SK-MEL-5 (cell line): ENCODE measurements around the gene UBE2E1. TPM values are rescaled to one million over a fixed set of nuclear protein-coding genes. Genes with fewer than 3 reads are reported as not detected.

ENCODE experiments used
- DNase-seq: peaks from one replicate; pipeline ENCODE4 v3.0.0-alpha.2; 2016; ENCODE audit warnings: low read depth, low spot score
- in situ Hi-C: cut with HindIII; loops from 2 replicates; pipeline ENCODE4 v1.10.0; 2016; ENCODE audit warnings: low sequenced_read_pairs, high pct_unique_total_duplicates, low pct_unique_long_range_greater_than_20kb
- total RNA-seq: library from RNA; depleted of rRNA; stranded (reverse); fragments of >200 nt; shearing (Covaris generic); gene quantifications from 2 replicates; pipeline ENCODE4 v1.2.3, GENCODE V29; 2014

UBE2E1 gene
- total RNA-seq, 1 experiment from 2014 or later: 158 TPM

DNA sequence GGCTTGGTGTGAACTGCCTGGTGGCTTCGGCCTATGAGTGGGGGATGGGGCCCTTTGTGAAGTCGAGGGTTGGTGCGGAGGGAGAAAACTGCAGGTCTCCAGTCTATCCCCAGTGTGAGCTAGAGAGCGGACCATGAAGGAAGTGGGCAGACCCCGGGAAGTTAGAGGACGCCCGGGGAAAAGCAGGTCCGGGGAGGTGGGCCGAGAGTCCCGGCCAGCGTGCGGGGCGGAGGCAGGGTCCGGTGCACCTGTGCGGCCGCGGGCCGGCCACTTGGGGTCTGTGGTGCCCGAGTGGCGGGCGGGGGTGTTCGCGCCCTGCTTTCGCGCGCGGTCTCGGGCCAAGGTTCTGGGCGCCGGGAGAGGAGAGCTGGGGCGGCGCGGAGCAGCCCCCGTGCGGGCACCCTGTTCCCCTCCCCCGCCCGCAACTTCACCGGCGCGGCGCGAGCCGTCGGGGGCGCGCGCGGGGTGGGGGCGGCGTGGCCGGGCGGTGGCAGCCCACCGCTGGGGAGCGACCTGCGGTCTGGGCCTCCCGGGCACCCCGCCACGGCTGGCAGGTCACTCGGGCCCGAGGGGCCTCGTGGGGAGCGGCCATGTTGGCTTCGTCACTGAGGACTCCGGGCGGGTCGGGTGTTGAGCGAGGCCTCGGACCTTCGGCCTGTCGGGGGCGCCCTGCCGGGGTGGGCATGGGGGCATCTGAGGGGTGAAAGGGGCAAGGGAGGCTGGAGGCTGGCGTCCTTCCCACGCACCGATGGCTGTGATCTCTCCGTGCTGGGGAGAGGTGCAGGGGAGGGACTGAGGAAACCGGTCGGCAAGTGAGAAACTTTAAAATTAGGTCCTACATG is 4.8 kb downstream of the UBE2E1 start:
- in situ Hi-C loops: no loop called here
- DNase-seq: no peak

DNA sequence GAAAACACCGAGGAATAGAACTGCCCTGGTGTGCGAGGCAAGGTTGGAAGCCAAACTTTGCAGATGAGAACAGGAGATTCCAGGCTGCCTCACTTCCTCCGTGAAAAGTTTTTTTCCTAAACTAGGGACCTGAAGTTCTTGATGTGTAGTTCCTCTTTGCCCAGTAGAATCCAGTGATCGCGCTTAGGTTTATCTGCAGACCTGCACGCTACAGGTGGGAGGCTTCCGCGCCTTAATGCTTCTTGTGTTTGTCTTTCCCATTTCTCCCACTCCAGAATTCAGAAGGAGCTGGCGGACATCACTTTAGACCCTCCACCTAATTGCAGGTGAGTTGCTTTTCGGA is 5.4 kb downstream of the UBE2E1 start:
- DNase-seq: no peak
- in situ Hi-C loops: no loop called here

DNA sequence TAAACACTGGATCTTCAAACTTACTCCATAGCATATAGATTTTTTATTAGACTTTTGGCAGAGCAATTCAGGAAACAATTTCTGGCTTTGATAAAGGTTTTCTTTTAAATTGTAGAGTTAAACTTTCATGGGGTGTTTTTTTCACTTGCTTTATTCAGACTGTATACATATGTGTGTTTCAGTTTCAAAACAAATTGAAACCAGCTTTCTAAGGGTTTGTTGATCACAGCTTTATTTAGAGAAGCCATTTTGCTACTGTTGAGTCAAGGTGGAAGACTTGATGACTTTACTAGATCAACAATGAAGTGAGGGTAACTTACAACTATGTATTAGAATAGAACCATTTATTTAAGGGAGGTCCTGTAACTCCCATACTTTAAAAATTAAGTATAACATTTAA is 6.2 kb downstream of the UBE2E1 start:
- no peak for DNase-seq
- in situ Hi-C loops: no loop called here

DNA sequence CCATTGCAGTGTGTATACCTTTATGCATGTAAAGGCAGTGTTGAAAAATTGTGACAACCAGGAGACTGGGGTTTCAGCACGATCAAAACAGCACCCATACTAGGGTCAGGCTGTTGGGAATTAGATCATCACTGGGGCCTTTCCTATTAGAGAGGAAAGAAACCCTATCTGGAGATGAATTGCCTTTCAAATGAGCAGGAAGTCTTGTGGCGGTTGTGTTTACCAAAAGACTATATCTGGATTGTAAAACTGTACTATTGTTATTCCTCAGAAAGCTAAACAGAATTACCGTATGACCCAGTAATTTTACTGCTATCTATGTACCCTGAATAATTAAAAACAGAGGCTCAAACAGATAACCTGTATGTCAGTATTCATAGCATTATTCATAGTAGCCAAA is 10.1 kb downstream of the UBE2E1 start:
- in situ Hi-C loops: no loop called here
- DNase-seq: no peak

DNA sequence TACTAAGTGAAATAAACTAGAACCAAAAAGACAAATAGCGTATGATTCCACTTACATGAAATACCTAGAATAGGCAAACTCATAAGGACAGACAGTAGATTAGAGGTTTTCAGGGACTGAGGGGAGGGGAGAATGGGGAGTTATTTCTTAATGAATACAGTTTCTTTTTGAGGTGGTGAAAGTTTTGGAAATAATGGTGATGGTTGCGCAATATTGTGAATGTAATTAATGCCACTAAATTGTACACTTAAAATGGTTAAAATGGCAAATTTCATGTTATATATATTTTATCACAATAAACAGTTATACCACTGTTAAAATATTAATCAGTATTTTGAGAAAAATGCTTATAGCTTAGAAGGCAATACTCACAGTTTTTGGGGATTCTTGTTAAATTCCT is 11.0 kb downstream of the UBE2E1 start:
- DNase-seq: no peak
- in situ Hi-C loops: no loop called here

DNA sequence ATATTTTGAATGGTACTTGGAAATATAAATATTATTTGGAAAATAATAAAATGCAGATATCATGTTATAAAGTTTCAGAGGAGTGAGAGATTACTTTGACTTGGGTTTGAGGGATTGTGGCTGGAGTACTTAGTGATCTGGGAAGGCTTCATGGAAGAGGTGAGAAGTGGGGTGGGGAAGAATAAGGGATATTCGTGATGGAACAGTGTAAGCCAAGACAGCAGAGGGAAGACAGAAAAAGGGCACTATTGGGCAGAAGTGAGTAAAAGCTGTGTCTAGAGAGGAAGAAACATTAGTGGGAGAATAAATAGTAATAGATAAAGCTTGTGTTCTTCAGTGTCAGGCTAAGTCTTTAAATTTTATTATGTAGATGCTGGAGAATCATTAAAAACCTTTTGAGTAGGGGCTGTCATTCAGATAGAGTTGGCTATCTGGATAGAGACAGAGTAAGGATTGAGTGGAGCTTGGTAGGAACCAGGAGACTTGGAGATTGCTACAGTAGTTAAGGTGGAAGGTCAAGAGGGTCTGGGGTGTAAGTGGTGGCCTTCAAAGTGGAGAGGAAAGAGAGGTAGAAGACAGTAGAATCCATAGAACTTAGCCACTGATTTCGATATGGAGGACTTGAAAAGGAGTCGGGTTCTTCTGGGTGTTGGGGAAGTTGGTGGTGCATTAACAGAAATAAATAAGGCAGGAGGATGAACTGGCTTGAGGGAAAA is 11.9 kb downstream of the UBE2E1 start:
- in situ Hi-C loops: no loop called here
- DNase-seq: no peak

DNA sequence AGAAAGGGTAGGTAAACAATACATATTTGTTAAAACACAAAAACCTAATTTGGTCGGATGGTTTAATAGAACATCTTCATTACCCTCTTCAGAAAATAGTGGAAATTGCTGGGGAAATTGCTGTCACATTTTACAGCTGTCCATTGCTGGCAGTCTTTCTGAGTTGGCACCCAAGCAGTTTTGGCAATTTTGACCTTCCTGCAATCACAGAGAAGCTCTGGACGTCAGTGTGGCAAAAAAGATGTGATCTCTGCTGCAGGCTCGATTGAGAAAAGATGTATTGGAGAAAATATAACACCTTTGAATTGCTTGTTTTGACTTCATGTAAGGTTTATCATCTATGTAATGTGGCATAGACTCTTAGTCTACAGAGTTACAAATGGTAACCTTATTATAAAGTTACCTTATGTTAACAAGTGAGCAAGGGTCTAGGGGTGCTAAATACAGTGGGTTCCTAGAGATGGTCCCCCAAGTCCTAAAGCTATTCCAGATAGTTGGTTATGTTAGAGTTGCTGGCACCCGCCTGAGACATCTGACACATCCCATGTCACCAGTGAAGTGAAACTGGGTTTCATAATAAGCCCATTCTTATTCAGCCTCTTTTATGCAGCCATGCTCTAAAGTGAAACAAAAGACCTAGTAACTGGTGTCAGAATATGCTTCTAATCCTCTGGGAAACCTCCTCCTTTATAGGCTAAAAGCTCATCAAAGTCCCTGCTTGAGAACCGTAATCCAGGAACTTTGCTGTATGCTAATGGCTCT is 14.0 kb downstream of the UBE2E1 start:
- in situ Hi-C loops: no loop called here
- DNase-seq: peak; percentile 76

DNA sequence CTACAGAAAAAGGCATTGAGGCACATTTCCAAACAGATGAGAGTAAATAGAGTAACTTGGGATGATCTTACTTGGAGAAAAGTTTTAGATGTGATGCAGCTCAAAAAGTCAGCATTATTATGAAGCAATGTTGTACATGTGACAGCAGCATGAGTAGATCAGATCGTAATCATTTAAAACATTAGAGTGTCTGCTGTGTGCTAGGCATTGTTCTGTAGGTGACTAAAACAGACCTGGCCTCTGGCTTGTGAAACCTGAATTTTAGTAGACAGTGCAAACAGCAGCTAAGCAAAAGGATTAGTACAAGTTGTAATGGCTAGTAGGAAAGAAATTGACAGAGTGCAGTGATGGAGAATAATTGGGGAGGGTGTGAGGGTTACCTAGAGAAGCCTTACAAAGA is 15.1 kb downstream of the UBE2E1 start:
- in situ Hi-C loops: no loop called here
- no peak for DNase-seq

DNA sequence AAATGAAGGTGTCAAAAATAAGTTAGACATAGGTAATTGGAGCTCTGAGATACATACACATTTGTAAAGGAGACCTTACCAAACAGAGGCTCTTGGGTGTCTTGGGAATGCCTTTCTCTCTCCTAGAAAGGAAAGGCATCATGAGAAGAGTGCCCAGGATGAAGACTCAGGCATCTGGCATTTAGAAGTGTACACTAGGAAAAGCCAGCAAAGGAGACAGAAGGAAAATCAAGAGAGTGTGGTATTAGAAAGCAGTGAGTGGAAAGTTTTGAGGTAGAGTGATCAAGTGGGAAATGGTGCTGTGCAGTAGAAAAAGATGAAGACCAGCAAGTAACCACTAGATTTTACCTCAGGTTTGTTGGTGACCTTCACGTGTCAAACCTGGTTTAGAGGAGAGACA is 16.1 kb downstream of the UBE2E1 start:
- in situ Hi-C loops: no loop called here
- DNase-seq: no peak

DNA sequence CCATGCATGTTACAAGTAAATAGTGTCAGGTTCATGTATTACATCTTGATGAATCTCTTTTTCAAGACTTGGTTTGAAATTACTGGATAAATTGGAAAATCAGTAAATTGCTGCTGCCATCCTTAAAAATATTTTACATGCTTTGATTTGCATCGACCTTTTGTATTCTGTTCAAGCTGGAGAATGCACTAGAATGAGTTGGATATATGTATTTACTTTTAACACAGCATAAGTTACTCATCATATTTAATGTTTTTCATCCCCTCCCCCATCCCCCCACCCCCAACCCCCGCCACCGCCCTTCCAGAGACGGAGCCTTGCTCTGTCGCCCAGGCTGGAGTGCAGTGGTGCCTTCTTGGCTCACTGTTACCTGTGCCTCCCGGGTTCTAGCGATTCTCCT is 16.8 kb downstream of the UBE2E1 start:
- in situ Hi-C loops: no loop called here
- no peak for DNase-seq

DNA sequence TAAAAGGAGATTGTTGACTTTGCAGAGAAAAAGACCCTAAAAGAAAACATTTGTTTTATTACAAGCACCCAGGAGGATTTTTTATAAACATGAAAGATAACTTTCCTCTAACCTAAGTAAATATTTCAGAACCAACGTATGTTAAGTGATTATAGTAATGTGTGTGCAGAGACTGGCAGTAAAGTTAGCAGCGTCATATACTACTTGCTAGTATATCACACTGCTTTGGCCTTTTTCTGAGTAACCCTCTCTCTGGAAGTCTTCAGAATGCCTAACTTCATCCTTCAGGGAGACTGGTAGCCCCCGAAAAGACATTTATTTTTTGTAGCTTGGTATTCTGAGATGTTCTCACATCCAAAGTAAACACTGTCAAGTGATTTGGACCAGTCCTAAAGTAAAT is 17.9 kb downstream of the UBE2E1 start:
- in situ Hi-C loops: no loop called here
- no peak for DNase-seq

DNA sequence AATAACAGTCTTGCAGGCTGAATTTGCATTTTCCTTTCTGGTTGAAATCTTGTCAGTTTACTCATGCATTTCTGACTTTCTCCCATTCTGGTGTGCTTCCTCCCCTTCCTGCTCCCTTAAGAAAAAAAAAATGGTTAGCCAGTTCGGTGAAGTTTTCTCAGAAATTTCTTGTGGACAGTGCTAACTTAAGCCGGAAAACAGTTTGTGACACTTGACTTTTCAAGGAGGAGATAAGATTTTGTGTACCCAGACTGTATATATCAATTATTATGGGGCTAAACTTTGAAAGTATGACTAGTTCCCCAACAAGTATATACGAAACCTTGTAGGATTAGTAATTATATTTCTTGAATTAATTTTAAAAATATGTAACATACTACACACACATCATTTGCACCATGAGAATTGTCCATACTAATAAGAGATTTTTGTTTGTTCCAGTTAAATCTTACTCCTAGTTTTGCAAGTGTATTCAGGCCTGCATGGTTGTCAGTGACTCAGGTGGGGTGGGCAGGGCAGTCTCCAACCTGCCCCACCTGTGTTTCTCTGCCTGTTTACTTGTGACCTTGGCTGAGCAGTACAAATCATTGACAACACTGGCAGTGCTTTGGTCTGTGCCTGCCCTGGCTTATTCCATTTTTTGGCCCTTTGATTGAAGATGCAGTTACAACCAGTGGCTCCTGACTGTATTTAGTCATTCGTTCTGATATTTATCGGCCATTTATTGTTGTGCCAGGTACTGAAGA is 19.1 kb downstream of the UBE2E1 start:
- in situ Hi-C loops: no loop called here
- DNase-seq: no peak

DNA sequence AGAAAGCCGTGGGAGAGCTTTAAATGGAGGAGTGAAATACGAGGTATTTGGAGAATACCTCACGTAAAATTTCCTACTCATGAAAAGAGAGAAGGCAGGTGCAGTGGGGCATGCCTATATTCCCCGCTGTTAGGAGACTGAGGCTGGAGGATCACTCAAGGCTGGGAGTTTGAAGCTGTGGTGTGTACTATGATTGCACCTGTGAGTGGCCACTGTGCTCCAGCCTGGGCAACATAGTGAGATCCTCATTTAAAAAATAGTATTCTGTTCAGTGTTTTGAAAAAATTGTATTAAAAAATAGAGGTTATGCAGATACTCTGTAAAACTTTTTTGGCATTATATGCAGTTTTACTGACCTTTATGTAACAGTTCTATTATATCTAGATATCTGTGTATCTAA is 20.0 kb downstream of the UBE2E1 start:
- in situ Hi-C loops: no loop called here
- no peak for DNase-seq

DNA sequence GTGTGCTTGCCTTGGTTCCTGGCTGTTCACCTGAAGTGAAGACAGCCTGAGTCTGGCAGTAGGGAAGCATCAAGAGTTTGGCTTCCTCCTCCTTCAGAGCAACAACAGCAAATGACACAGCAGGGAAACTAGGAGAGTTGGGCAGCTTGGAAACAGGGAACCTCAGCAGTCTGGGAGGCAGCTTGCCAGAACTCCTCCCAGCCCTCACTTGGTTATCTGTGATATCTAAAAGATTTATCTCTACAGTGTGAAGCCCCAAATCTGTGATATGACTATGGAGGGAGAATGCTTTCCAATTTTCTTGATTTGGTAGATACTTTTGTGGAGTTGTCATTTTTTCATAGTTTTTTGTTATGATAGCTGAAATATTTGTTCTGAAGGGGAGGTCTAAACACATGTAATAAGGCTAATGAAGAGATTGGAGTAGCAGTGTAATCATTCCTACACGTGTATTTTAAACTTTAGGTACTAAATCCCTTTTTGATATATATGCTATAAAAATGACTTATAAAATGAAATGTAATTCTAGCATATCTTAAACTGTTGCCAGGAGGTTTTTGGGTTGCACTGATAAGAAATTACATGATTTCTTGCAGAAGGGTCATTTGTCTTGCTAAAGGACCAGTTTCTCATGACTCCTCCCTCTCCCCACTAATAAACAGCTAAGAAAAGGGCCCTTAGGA is 20.8 kb downstream of the UBE2E1 start:
- in situ Hi-C loops: no loop called here
- peak; percentile 8 for DNase-seq

DNA sequence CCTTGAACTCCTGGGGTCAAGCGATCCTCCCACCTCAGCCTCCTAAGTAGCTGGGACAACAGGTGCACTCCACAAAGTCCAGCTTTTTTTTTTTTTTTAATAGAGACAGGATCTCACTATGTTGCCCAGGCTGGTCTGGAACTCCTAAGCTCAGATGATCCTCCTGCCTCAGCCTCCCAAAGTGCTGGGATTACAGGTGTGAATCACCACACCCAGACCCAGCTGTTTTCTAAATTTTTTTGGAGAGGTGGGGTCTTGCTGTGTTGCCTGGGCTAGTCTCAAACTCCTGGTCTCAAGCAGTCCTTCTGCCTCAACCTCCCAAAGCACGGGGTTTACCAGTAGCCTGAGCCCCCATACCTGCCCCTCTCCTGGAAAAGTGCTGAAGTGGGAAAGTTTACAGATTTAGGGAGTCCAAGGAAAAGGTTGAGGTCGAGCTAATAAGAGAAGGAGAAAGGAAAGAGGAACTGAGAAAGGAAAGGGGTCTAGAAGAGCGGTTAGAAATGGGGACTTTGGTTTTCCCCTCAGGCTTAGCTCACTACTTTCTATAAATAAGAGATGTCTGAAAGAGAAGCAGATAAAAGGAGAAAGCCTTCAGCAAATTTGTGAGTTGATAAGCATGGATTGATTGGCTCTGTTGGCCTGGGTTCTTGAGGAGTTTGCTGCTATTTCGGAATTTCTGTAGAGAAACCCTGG is 23.6 kb downstream of the UBE2E1 start:
- in situ Hi-C loops: no loop called here
- DNase-seq: no peak

DNA sequence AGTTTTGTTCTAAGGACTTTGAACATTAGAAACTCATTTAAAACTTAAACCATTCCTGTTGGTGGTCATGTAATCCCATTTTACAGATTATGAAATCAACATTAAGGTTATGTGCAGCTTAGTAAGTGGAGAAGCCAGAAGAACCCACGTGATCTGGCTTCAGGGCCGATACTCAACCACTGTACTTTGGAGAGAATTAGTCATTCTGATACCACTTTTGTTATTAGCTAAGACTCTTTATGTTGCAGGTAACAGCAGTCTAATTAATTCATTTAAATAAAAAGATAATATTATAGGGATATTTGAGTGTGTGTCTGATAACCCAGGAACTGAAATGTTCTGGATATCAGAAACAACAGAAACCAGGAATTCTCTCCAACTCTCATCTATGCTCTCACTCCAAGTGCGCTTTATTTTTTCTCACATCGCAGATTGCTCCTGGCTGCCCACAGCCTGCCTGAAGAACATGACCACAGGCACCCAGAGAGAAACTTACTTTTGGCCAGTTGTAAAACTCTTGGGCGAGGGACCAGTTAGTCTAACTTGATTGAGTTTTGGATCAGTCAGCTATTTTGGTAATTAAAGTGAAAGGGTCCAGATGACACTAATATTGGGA is 25.2 kb downstream of the UBE2E1 start:
- in situ Hi-C loops: no loop called here
- no peak for DNase-seq
